Naive thymus-derived CD4-positive, alpha-beta T cell (primary cell): Measurements from ENCODE around the gene RHBDD3. TPM values are rescaled to one million over a fixed set of nuclear protein-coding genes. Genes with fewer than 3 reads are reported as not detected.

Experiments
- ATAC-seq: fragments of 150-1000 bp; cut with Tn5 transposase; 2 replicates; pipeline ENCODE4 v1.10.0; 2021; ENCODE audit warnings: mild to moderate bottlenecking, moderate library complexity
- CTCF ChIA-PET: fragments of 350-600 bp; sonication (Branson Sonifier 250); formaldehyde crosslinking; loops from one replicate; lab custom pipeline; 2021; ENCODE audit warnings: antibody characterized with exemption; lab: Charles Lee
- POLR2A ChIA-PET: fragments of 350-600 bp; sonication (Branson Sonifier 250); formaldehyde crosslinking; loops from one replicate; lab custom pipeline; 2021; ENCODE audit warnings: antibody characterized with exemption, inconsistent platforms; lab: Charles Lee
- DNase-seq, 9 donors: peaks; one replicate each; pipeline versions ENCODE4 v3.0.0 to v3.0.0-alpha.2; 2020 to 2022; ENCODE audit warnings: mixed read lengths in 1 of 9
- H3K27ac ChIP-seq: one replicate; pipeline ENCODE4 v1.7.0; 2013; ENCODE audit warnings: mild to moderate bottlenecking, low read depth, low read length, moderate library complexity
- H3K27me3 ChIP-seq, 2 donors: one replicate each; pipeline ENCODE4 v1.7.0; 2013; ENCODE audit warnings: low read length in 2 of 2, mild to moderate bottlenecking in 2 of 2, moderate library complexity in 2 of 2; ENCODE audit not compliant: control insufficient read depth in 2 of 2, insufficient read depth in 2 of 2
- H3K36me3 ChIP-seq, 3 experiments: 1 replicate in 2 of 3; 2 replicates in 1 of 3; pipeline ENCODE4 v1.7.0; 2013; ENCODE audit warnings: low read length in 3 of 3, mild to moderate bottlenecking in 3 of 3, moderate library complexity in 1 of 3; ENCODE audit not compliant: insufficient read depth in 3 of 3, control insufficient read depth in 2 of 3
- H3K4me1 ChIP-seq, 2 donors: one replicate each; pipeline ENCODE4 v1.7.0; 2013; ENCODE audit warnings: low read length in 2 of 2, mild to moderate bottlenecking in 2 of 2, moderate library complexity in 1 of 2; ENCODE audit not compliant: control insufficient read depth in 2 of 2, insufficient read depth in 2 of 2
- H3K4me3 ChIP-seq: 2 replicates; pipeline ENCODE4 v1.7.0; 2013; ENCODE audit warnings: mild to moderate bottlenecking, low read length
- H3K9me3 ChIP-seq, 3 experiments: 1 replicate in 2 of 3; 2 replicates in 1 of 3; pipeline ENCODE4 v1.7.0; 2013; ENCODE audit warnings: low read length in 3 of 3; ENCODE audit not compliant: control insufficient read depth in 2 of 3
- H3K27ac Mint-ChIP-seq, 9 donors: one replicate each; pipeline ENCODE4 v1.8.0; 2020 to 2022; ENCODE audit warnings: mixed read lengths in 9 of 9, mild to moderate bottlenecking in 8 of 9, moderate library complexity in 5 of 9, inconsistent platforms in 2 of 9
- H3K27me3 Mint-ChIP-seq, 5 donors: one replicate each; pipeline ENCODE4 v1.8.0; 2021 to 2022; ENCODE audit warnings: mixed read lengths in 5 of 5, mild to moderate bottlenecking in 1 of 5
- H3K36me3 Mint-ChIP-seq, 5 donors: one replicate each; pipeline ENCODE4 v1.8.0; 2020 to 2022; ENCODE audit warnings: mixed read lengths in 5 of 5, mild to moderate bottlenecking in 3 of 5, inconsistent platforms in 1 of 5
- H3K4me1 Mint-ChIP-seq, 7 donors: one replicate each; pipeline ENCODE4 v1.8.0; 2020 to 2022; ENCODE audit warnings: mixed read lengths in 7 of 7, mild to moderate bottlenecking in 3 of 7, inconsistent platforms in 1 of 7
- H3K4me3 Mint-ChIP-seq, 10 donors: one replicate each; pipeline ENCODE4 v1.8.0; 2020 to 2022; ENCODE audit warnings: mild to moderate bottlenecking in 10 of 10, mixed read lengths in 10 of 10, moderate library complexity in 6 of 10, inconsistent platforms in 2 of 10
- H3K9me3 Mint-ChIP-seq, 11 donors: one replicate each; pipeline ENCODE4 v1.8.0; 2020 to 2022; ENCODE audit warnings: mixed read lengths in 11 of 11, mild to moderate bottlenecking in 4 of 11, inconsistent platforms in 1 of 11, moderate library complexity in 1 of 11
- intact Hi-C, 2 donors: fragments of 100-400 bp; cut with micrococcal nuclease; formaldehyde crosslinking; loops; one replicate each; pipeline ENCODE4 v1.15.1; 2023
- polyA plus RNA-seq, 2 donors: library from polyadenylated mRNA; unstranded; fragments of 300-500 nt; fragmentation: Illumina TruSeq; gene quantifications; one replicate each; pipeline ENCODE4 v1.2.3, GENCODE V29; 2021
- total RNA-seq, 6 experiments: library from RNA in 5 of 6; stranded (reverse) in 5 of 6; gene quantifications; 1 replicate in 5 of 6; 2 replicates in 1 of 6; pipeline ENCODE4 v1.2.3 and lab custom pipeline; 2021 to 2026

RHBDD3 gene
- total and polyA plus RNA-seq, 7 experiments from 2014 or later: 8.1 to 39.4 (median 14.2) TPM

GRCh38 chr22:29211066-29211465, 56.7 kb downstream of the RHBDD3 start:
- Mint-ChIP-seq H3K4me3 (no peak overlapping the region), H3K36me3 (no peaks in the 10 kb centered on the region), H3K27ac (peak overlapping the region in 2 of 9 donors; percentile 19), H3K4me1 (peaks cover 0 to 5% (median 4%) of the 10 kb centered on the region in 7 donors), H3K27me3 (peaks cover 11 to 39% (median 13%) of the 10 kb centered on the region in 5 donors), H3K9me3 (no peaks in the 10 kb centered on the region)
- Histone ChIP-seq H3K27me3 (no peaks in the 10 kb centered on the region), H3K9me3 (no peaks in the 10 kb centered on the region), H3K27ac (no peak overlapping the region), H3K4me1 (no peaks in the 10 kb centered on the region), H3K36me3 (no peaks in the 10 kb centered on the region), H3K4me3 (no peak overlapping the region)
- no peak for DNase-seq
- CTCF ChIA-PET: no interaction called here
- POLR2A ChIA-PET: no interaction called here
- no peak for ATAC-seq
- intact Hi-C loops: no loop called here

Other genes with a start within 250 kb of the RHBDD3 start
- not detected for gene C22orf31, start 206.2 kb downstream of the RHBDD3 start, total RNA-seq
- gene C22orf31, start 206.2 kb downstream of the RHBDD3 start, polyA plus RNA-seq: not detected
- 1 to 10 TPM in 1 of 5 experiments, not detected in 4; 1.1 TPM for gene KREMEN1, start 194.9 kb downstream of the RHBDD3 start, total RNA-seq
- gene KREMEN1, start 194.9 kb downstream of the RHBDD3 start, polyA plus RNA-seq: not detected
- gene EMID1, start 62.1 kb downstream of the RHBDD3 start, total RNA-seq: 1 to 10 TPM in 2 of 5 experiments, not detected in 3; 1.2 to 2.0 TPM
- gene EMID1, start 62.1 kb downstream of the RHBDD3 start, polyA plus RNA-seq: not detected
- gene EWSR1, start 287 bp upstream of the RHBDD3 start, total RNA-seq: 100 to 1,000 TPM; 249 to 366 (median 273) TPM
- gene EWSR1, start 287 bp upstream of the RHBDD3 start, polyA plus RNA-seq: 100 to 1,000 TPM; 189 to 195 TPM
- 1 to 10 TPM in 2 of 5 experiments, under 1 TPM in 2, not detected in 1; 0.37 to 7.5 (median 2.0) TPM for gene GAS2L1, start 38.7 kb upstream of the RHBDD3 start, total RNA-seq
- gene GAS2L1, start 38.7 kb upstream of the RHBDD3 start, polyA plus RNA-seq: under 1 TPM in 1 of 2 donors, not detected in 1; 0.09 TPM
- 1 to 10 TPM in 2 of 5 experiments, under 1 TPM in 2, not detected in 1; 0.32 to 1.7 (median 0.89) TPM for gene RASL10A, start 47.7 kb upstream of the RHBDD3 start, total RNA-seq
- gene RASL10A, start 47.7 kb upstream of the RHBDD3 start, polyA plus RNA-seq: not detected
- 10 to 100 TPM; 38.5 to 77.7 (median 45.8) TPM for gene AP1B1, start 120.6 kb upstream of the RHBDD3 start, total RNA-seq
- 10 to 100 TPM; 15.0 to 22.7 TPM for gene AP1B1, start 120.6 kb upstream of the RHBDD3 start, polyA plus RNA-seq
- under 1 TPM in 2 of 5 experiments, not detected in 3; 0.15 to 0.24 TPM for gene RFPL1, start 170.6 kb upstream of the RHBDD3 start, total RNA-seq
- under 1 TPM in 1 of 2 donors, not detected in 1; 0.14 TPM for gene RFPL1, start 170.6 kb upstream of the RHBDD3 start, polyA plus RNA-seq
- gene NEFH, start 212.2 kb upstream of the RHBDD3 start, total RNA-seq: 1 to 10 TPM in 1 of 5 experiments, under 1 TPM in 4; 0.19 to 3.2 (median 0.24) TPM
- under 1 TPM; 0.20 to 0.25 TPM for gene NEFH, start 212.2 kb upstream of the RHBDD3 start, polyA plus RNA-seq